ENCODE data around the gene CXorf66. TPM values are rescaled to one million over a fixed set of nuclear protein-coding genes. Genes with fewer than 3 reads are reported as not detected.
"Not testable (repeated sequence)": the region's sequence is repeated elsewhere in the genome, so short reads cannot be mapped to it uniquely, and the experiment has no call there.

The CXorf66 gene, protein sequence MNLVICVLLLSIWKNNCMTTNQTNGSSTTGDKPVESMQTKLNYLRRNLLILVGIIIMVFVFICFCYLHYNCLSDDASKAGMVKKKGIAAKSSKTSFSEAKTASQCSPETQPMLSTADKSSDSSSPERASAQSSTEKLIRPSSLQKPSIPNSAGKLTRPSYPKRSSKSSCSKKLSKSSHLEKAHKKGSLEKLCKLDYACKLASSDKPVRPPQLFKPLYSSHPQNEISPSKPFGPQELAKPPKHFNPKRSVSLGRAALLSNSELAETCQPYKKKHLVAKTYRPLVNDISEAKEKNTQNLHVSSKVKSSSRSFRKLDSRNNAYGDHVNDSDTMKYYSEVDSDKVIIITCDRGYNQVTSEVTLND
- polyA plus RNA-seq (ENCODE audit: insufficient read length in 4 of 4): not detected

DNA sequence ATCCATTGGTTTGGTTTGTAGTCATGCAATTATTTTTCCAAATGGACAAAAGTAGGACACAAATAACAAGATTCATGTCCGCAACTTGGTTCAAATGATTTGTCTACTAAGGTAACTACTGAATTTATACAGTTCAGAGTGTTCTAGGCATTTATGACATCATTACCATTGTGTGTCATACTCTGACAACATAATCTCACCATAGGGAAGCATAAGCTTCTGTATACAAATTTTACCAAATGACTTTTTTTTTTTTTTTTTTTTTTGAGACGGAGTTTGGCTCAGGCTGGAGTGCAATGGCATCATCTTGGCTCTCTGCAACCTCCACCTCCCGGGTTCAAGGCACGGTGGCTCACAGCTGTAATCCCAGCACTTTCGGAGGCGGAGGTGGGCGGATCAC lies at the start of gene CXorf66:
TSS of gene CXorf66 (minus strand) at position 101 of the 400 bp plus-strand sequence. CDS start at position 76, 25 bp downstream.
- no peak for DNase-seq (ENCODE audit: low read depth in 4 of 4, low spot score in 2 of 4)

DNA sequence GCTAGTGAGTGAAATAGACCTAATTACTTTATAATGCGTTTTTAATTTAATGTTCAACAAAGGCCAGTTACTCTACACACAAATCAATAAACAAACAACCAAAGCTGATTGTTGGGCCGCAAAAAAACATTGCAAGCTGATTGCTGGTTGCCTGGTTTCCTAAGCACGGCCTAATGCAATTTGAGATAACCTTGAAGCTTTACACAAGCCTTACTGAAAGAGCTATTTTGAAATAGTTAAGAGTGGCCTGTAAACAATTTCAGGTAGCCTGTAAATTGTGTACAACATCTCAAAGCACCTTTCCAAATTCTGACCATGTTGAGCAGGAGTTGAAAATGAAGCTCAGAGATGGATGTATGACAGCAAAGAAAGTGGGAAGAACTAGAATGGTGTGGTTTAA lies 17.5 kb upstream of the CXorf66 start:
- no peak for DNase-seq (ENCODE audit: low read depth in 4 of 4, low spot score in 2 of 4)

DNA sequence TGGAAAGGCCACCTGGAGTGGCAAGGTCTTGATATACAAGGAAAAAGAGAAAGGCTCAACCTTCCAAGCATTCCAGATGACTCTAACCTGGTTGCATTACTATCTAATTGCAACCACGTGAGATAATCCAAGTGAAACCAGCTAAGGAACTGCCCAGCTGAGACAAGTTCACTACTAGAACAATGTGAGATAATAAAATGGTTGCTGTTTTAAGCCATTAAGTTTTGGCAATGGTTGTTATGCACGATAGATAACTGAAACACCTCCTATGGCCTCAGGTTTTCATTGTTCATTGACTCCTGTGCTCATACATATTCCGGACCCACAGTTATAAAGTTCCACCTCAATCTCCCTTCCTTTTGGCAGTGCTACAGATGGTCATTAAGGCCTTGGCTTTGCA lies 9.2 kb upstream of the CXorf66 start:
- DNase-seq (ENCODE audit: low read depth in 4 of 4, low spot score in 2 of 4): no peak

DNA sequence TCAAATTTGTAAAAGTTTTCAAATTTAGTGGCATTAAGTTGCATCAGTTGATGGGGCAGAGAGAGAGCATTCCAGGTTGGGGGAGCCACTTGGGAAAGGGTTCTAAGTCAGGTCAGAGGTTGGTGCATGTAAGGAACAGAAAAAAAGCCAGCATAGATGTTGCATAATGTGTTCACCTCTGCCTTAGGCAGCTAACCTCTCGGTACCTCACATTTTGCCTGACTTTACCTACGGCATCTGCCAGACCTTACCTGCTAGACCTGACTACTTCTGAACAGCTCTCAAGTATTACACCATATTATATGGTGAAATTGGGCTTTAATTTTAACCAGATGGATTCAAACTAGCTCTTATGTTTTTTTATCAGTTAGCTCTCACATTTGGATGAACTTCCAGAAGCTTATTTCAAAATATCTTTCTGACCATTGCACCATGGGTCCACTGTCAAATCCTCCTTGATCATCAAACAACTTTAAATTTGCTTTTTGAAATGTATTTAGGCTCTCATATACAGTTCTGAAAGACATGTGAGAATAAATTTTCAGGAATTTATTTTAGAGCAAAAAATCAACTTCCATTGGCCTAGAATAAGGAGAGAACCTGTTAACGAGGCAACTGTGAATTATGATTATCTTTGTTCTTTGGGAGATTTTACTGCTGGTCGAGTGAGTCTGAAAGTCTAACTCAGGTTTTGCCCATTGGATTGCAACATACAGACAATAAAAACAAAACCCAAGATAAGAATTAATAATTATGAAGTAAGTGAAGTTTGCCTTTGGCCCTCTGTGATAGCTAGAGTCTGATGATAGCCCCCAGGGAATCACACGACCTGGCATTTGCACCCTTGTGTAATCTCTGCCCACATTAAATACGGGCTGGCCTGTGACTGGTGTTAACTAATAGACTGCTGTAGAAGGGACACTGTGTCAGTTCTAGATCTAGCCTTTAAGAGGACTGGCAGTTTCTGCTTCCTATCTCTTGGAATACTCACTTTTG lies 7.6 kb upstream of the CXorf66 start:
- DNase-seq (ENCODE audit: low read depth in 4 of 4, low spot score in 2 of 4): no peak

DNA sequence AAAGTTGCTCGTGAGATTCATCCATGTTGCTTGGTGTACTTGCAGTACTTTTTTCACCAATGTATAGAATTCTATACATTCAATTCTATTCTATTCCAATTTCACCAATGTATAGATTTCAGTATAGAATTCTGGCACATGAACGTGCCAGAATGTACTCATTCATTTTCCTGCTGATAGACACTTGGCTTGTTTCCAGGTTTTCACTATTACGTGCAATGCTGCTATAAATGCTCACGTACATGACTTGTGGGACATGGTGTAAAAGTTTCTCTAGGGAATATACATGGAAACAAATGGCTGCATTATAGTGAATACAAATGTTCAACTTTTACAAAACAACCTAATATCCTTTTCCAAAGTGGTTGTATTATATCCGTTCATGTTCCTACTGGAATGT lies 6.8 kb upstream of the CXorf66 start:
- no peak for DNase-seq (ENCODE audit: low read depth in 4 of 4, low spot score in 2 of 4)

DNA sequence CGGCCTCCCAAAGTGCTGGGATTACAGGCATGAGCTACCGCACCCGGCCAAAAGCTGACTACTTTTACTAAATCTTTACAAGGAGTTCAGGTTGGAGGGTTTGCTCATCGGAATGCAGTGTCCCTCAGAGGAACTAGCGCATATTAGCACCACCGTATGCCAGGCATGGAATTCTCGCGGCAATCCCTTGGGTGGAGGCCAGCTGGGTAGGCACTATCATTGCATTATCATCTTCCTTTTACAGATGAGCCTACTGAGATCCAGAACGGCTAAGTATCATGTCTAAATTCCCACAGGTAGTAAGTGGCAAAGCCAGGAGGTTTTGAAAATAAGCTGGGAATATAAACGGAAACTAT lies 6.1 kb upstream of the CXorf66 start:
- DNase-seq (ENCODE audit: low read depth in 4 of 4, low spot score in 2 of 4): no peak

DNA sequence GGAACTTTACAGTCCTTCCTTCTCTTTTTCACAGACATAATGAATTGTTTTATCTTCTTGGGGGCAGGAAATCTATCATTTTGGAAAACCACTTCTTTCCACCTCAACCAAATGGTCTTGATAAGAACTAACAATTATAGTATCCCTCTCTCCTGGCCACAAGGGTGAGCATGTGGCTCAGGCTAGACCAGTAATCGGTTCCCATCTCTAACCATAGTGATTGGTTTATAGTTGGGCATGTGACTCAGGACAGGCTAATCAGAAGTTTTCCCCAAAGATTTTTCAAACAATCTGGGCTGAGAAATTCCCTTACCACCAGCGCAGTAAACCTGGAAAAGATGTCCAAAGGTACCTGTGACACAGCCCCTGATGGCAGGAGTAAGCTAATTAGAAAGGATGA lies 4.0 kb upstream of the CXorf66 start:
- no peak for DNase-seq (ENCODE audit: low read depth in 4 of 4, low spot score in 2 of 4)

DNA sequence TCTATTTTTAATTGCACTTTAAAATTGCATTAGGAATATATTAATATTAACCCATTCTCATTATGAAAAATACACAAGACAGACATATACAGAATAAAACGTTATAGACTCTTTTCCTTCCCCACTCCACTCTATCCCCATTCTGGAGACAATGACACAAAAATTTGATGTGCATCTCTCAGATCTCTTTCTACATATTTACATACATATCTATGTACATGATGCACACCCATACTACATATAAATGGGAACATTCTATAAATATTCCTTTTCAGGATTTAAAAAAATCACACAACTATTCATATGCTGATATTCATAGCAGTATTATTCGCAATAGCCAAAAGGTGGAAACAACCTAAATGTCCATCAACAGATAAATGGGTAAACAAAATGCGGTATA lies 2.4 kb upstream of the CXorf66 start:
- no peak for DNase-seq (ENCODE audit: low read depth in 4 of 4, low spot score in 2 of 4)

DNA sequence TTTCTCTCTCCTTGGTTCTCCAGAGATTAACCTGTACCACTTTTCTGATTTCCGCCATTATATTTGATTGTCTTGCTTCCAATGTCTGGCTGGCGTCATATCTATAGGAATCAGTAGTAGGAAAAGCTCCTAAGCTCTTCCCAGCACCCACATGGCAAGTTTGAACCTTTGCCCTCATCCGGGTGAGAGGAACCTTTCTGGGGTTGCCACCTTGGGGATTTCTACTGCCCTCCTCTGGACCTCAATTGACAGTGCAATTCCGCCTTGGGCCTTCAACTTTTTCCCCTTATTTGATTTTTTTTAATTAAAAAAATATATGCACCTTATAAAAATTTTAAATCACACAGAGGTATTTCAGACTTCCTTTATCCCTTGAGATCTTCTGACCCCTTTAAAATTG lies 2.0 kb upstream of the CXorf66 start:
- DNase-seq (ENCODE audit: low read depth in 4 of 4, low spot score in 2 of 4): no peak

DNA sequence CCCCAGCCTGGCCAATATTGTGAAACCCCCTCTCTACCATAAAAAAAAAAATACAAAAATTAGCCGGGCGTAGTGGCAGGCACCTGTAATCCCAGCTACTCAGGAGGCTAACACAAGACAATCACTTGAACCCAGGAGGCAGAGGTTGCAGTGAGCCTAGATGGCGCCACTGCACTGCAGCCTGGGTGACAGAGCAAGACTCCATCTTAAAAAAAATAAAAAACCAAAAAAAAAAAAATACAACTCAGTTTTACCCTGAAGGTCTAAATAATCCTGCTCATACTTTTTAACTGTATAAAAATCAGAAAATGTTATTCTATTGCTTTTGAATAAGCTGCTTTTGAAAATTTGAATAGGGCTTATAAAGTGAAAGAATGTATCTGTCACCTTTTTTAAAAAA lies 838 bp upstream of the CXorf66 start:
- DNase-seq (ENCODE audit: low read depth in 4 of 4, low spot score in 2 of 4): not testable (repeated sequence)

DNA sequence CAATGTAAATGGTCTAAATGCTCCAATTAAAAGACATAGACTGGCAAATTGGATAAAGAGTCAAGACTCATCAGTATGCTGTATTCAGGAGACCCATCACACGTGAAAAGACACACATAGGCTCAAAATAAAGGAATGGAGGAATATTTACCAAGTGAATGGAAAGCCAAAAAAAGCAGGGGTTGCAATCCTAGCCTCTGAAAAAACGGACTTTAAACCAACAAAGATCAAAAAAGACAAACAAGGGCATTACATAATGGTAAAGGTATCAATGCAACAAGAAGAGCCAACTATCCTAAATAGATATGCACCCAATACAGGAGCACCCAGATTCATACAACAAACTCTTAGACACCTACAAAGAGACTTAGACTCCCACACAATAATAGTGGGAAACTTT lies 4.2 kb downstream of the CXorf66 start:
- not testable (repeated sequence) for DNase-seq (ENCODE audit: low read depth in 4 of 4, low spot score in 2 of 4)

DNA sequence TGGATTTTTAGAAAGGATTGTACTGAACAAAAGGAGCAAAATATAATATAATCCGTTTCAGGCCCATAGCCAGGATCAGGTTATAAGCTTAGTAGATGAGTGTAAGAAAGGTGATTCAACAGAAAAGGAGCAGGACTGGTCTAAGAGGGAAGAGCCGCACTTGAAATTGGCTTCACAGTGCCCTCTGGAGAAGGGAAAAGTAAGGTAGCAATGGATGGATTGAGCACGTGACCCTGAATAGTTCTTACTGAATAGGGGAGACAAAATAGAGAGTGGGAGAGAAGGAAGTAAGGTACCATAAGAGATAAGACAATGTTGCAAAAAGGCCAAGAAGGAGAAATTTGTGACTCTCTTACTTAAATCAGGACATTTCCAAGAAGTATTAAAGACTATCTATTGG lies 15.6 kb downstream of the CXorf66 start:
- no peak for DNase-seq (ENCODE audit: low read depth in 4 of 4, low spot score in 2 of 4)

DNA sequence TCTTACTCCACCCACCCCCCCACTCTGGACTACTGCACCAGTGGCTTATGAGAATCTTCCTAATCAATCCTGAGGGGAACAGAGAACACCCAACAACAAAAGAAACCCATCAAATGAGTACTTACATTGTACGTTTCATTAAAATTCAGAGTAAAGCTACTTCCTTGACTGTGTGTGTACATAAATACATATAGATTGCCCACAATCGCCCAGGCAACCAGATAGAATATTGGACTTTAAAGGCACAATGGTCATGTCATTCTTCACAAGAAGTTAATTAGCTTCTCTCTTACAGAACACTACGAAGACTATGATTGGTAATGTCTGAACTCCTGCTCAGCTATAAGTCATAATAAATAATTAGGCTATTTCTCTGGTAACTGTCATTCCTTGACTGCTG lies 20.2 kb downstream of the CXorf66 start:
- no peak for DNase-seq (ENCODE audit: low read depth in 4 of 4, low spot score in 2 of 4)

DNA sequence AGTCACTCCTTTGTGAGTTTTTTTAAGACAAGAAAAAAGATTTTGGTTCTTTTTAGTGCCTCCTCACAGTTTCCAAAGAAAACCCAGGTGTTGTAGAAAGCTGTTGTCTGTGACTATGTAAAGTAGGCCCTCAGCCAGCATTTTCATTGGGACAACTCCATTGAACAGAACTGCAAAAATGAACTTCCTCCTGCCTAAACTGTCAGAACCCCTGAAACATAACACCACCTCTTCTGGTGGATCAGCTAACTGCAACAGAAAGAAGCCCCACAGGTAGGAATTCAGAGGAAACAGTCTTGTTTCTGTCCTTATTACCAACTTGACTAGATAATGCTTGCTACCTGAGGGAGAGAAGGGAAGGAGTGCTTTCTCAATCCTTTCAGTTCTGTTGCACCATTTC lies 29.1 kb downstream of the CXorf66 start:
- no peak for DNase-seq (ENCODE audit: low read depth in 4 of 4, low spot score in 2 of 4)

DNA sequence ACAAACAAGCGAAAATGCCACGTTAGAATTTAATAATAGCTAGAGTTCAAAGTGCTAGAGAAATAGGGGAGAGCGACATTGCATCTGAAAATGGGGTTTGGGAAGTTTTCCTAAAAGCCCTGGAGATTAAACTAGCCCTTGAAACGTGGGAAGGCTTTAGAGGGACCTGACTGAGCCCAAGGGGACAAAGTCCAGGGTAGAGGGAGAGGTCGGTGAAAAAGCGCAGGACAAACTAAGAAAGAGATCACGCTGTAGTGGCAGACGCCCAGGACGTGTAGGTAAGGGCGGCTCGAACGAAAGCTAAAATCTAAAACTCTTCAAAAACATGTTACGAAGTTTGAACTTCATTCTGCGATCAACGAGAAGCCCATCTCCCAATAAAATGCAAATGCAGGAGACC lies 31.4 kb downstream of the CXorf66 start:
- DNase-seq (ENCODE audit: low read depth in 4 of 4, low spot score in 2 of 4): no peak

DNA sequence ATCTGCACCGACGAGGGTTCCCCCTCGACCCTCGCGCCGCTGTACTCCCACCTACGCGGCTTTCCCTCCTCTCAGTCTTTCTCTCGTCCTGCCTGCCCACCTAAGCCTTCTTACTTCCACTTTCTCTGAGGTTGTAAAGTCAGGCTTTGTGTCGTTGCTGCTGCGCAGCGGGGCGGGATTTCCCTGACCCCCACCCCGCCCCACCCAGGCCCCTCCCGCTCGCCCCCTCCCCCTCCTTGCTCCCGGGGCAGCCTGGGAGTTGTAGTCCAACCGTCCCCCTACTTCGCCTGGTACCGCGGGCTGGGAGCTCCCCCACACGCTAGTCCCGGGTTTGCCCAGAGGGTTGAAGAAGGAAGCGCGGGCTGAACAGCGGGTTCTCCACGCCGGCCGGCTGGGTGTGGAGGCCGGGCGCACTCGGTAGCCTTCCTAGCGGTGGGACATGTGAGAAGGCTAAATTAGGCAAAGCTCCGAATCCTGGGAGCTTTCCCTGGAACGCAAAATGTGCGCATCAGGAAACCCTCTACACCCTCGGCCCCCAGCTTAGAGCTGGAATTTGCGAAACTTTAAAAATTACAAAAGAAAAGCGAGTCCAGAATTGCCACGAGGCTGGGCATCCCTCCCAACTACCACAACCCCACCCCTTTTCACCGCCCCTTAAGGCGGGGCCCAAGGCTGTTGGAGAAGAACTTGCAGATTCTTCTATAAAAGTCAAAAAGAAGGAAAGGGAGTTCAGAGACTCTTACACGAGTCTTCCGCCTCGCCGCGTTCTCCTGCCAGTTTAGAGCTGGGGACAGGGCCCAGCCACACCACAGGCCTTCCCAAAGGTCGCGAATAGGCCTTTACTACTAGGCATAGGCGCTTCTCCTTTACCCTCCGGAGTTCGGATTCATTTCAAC lies 32.2 kb downstream of the CXorf66 start, which contains the start of gene ATP11C:
TSS of gene ATP11C (minus strand) at position 153 of the 896 bp plus-strand sequence. CDS start 1,011 bp downstream, outside the sequence.
- DNase-seq (ENCODE audit: low read depth in 4 of 4, low spot score in 2 of 4): peak; percentile 42 to 61 (median 58)

DNA sequence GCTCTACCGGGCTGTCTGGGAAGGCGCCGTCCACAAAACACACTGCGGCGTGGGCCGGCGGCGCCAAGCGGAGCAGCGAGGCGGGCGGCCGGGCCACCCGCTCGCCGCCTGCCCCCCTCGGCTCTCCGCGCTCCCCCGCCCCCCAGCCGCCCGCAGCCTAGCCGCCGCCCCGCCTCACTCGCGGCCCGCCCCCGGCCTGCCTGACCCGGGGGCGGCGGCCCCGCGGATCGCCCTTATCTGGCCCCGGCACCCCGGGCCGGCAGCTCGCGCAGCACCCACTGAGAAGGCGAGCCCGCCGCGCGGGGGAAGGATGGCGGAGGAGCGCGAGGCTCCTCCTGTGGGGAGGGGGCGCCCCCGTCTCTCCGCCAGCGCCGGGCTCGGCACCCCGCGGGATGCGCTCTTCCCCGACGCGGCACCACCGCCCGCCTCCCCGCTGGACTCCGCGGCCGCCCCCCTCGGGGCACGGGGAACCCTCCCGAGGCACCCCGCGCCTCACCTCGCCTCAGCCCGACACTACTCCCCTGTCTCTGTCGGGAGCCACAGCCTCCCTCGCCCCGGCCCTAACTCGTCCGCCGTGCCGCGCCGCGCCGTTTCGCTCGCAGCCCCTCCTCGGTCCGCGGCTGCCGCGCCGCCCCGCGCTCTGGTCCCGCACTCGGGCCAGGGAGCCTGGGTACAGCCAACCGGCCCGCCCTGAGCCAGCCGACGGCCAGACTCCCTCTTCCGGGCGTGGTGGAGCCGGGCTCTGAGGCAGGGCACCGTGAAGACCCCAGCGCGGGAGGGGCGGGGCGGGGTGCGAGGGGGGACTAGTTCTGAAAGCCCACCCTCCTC lies 33.0 kb downstream of the CXorf66 start:
- DNase-seq (ENCODE audit: low read depth in 4 of 4, low spot score in 2 of 4): no peak

DNA sequence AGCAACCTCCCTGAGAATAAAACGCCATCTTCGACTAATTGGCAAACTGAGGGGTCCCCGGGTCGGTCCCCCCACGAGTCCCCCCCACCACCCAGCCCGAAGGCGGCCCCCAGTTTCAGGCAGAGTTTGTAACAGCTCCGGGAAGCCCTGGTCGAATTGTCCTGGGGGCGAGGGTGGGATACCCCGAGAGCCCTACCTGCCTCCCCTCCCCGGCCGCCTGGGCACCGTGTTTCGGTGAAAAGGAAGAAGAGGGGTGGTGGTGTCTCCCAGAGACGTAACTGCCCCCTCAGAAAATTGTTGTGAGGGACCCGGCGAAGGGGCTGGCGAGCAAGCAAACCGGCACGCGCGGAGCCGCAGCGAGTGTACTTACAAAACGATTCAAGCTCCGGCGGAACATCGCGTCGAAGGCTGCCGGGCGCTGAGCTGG lies 33.7 kb downstream of the CXorf66 start:
- no peak for DNase-seq (ENCODE audit: low read depth in 4 of 4, low spot score in 2 of 4)

DNA sequence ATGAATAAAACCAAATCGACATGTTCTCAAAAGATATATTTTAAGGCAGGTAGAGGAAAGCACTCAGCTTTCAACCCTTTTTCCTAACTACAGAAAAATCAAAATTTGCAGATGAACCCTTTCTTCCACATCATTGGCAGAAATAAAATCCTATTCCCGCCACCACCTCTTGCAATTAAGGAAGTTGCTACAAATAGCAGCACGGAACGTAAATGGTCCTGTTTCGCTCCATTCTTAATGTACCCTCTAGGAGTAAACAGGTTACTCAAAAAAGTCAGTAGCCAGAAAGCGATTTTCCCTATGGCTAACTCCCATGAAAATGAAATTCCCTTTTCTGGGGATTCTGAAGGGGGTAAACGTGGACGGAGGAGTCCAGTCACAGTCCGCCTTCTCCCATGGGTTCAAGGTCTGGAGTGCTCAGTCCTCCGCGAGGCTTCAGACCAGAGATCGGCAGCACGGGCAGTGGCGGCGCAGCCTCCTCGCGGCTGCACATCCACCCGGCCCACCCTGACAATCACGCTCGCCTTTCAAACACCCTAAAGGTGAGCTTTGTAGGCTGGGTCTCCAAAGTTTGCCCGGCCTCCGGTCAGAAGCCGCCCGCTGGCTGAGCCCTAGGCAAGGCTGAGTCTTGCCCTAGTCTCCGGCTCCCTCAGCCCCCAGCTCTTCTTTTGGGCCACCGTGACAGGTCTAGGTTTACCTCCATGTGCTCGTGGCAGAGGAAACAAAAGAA lies 34.2 kb downstream of the CXorf66 start:
- DNase-seq (ENCODE audit: low read depth in 4 of 4, low spot score in 2 of 4): peak in 2 of 4 donors; percentile 16 to 17

Measured in left renal cortex interstitium (tissue), 4 donors.